Measurements from ENCODE around the gene CREG1. TPM values are rescaled to one million over a fixed set of nuclear protein-coding genes. Genes with fewer than 3 reads are reported as not detected.

CREG1 gene
- total and polyA plus RNA-seq, 2 experiments from 2014 or later, result 127 to 139 TPM

- no peak overlapping the region for H3K4me3 ChIP-seq
- no peaks in the 10 kb centered on the region for H3K27me3 ChIP-seq
- H3K36me3 ChIP-seq, result no peaks in the 10 kb centered on the region
- TF ChIP-seq CTCF (IDR thresholded peaks at IDR 0.05; ENCODE audit: low read depth, low read length), result no peak
- no peak for DNase-seq (ENCODE audit: low read depth in 1 of 2, low spot score in 1 of 2)
- peaks cover 3% of the 10 kb centered on the region for H3K4me1 ChIP-seq (ENCODE audit: low read depth)
- no peaks in the 10 kb centered on the region for H3K9me3 ChIP-seq (ENCODE audit: low read depth)
- no peak overlapping the region for H3K27ac ChIP-seq
These were observed 29.2 kb upstream of the CREG1 start for GRCh38 chr1:167582722-167583121.

GRCh38 chr1:167582064-167582463 is 28.5 kb upstream of the CREG1 start:
- H3K36me3 ChIP-seq, result no peaks in the 10 kb centered on the region
- no peak overlapping the region for H3K4me3 ChIP-seq
- H3K9me3 ChIP-seq (ENCODE audit: low read depth), result no peaks in the 10 kb centered on the region
- peaks cover 3% of the 10 kb centered on the region for H3K4me1 ChIP-seq (ENCODE audit: low read depth)
- DNase-seq (ENCODE audit: low read depth in 1 of 2, low spot score in 1 of 2), result no peak
- no peak overlapping the region for H3K27ac ChIP-seq
- no peak for TF ChIP-seq CTCF (IDR thresholded peaks at IDR 0.05; ENCODE audit: low read depth, low read length)
- H3K27me3 ChIP-seq, result no peaks in the 10 kb centered on the region

GRCh38 chr1:167579986-167580385 is 26.4 kb upstream of the CREG1 start:
- Histone ChIP-seq H3K4me1 (ENCODE audit: low read depth) (peaks cover 11% of the 10 kb centered on the region), H3K27me3 (no peaks in the 10 kb centered on the region), H3K36me3 (no peaks in the 10 kb centered on the region), H3K9me3 (ENCODE audit: low read depth) (no peaks in the 10 kb centered on the region), H3K4me3 (no peak overlapping the region), H3K27ac (no peak overlapping the region)
- TF ChIP-seq CTCF (IDR thresholded peaks at IDR 0.05; ENCODE audit: low read depth, low read length), result no peak
- no peak for DNase-seq (ENCODE audit: low read depth in 1 of 2, low spot score in 1 of 2)

- no peaks in the 10 kb centered on the region for H3K27me3 ChIP-seq
These were observed 25.5 kb upstream of the CREG1 start for GRCh38 chr1:167578939-167579521.

GRCh38 chr1:167575649-167576048 is 22.1 kb upstream of the CREG1 start:
- no peak overlapping the region for H3K27ac ChIP-seq
- no peak for TF ChIP-seq CTCF (IDR thresholded peaks at IDR 0.05; ENCODE audit: low read depth, low read length)
- no peaks in the 10 kb centered on the region for H3K36me3 ChIP-seq
- H3K4me3 ChIP-seq, result no peak overlapping the region
- no peaks in the 10 kb centered on the region for H3K27me3 ChIP-seq
- peaks cover 11% of the 10 kb centered on the region for H3K4me1 ChIP-seq (ENCODE audit: low read depth)
- DNase-seq (ENCODE audit: low read depth in 1 of 2, low spot score in 1 of 2), result no peak
- no peaks in the 10 kb centered on the region for H3K9me3 ChIP-seq (ENCODE audit: low read depth)

More at GRCh38 chr1:167578939-167579521, 25.5 kb upstream of the CREG1 start:
- H3K36me3 ChIP-seq, result no peaks in the 10 kb centered on the region
- no peak for TF ChIP-seq CTCF (IDR thresholded peaks at IDR 0.05; ENCODE audit: low read depth, low read length)
- peaks cover 11% of the 10 kb centered on the region for H3K4me1 ChIP-seq (ENCODE audit: low read depth)
- no peaks in the 10 kb centered on the region for H3K9me3 ChIP-seq (ENCODE audit: low read depth)
- DNase-seq (ENCODE audit: low read depth in 1 of 2, low spot score in 1 of 2), result no peak
- no peak overlapping the region for H3K27ac ChIP-seq
- no peak overlapping the region for H3K4me3 ChIP-seq
